CD4-positive, alpha-beta T cell treated with Interleukin-6 at 100 ng/mL for 8 hours (primary cell): ENCODE results near the gene AKR1B15.
"Not testable (repeated sequence)": the region's sequence is repeated elsewhere in the genome, so short reads cannot be mapped to it uniquely, and the experiment has no call there.

Experiments used
- DNase-seq: peaks from one replicate; pipeline ENCODE4 v3.0.0-alpha.2; 2020; ENCODE audit warnings: mixed read lengths, low spot score

AKR1B15 gene

GRCh38 chr7:134532954-134533218 lies 16.0 kb upstream of the AKR1B15 start:
- DNase-seq, result no peak

GRCh38 chr7:134533288-134533771 lies 15.6 kb upstream of the AKR1B15 start:
- no peak for DNase-seq

GRCh38 chr7:134534633-134535032 lies 14.3 kb upstream of the AKR1B15 start:
- DNase-seq, result no peak

- DNase-seq, result no peak
These were observed 13.5 kb upstream of the AKR1B15 start for GRCh38 chr7:134535272-134535918.

- DNase-seq, result no peak
These were observed 13.0 kb upstream of the AKR1B15 start for GRCh38 chr7:134535919-134536299.

- not testable (repeated sequence) for DNase-seq
These were observed 12.4 kb upstream of the AKR1B15 start for GRCh38 chr7:134536558-134536957.

GRCh38 chr7:134537273-134537781 lies 11.6 kb upstream of the AKR1B15 start:
- not testable (repeated sequence) for DNase-seq

GRCh38 chr7:134539380-134540004 lies 9.4 kb upstream of the AKR1B15 start:
- no peak for DNase-seq

- DNase-seq, result not testable (repeated sequence)
These were observed 7.3 kb upstream of the AKR1B15 start for GRCh38 chr7:134541501-134542194.

- no peak for DNase-seq
These were observed 6.6 kb upstream of the AKR1B15 start for GRCh38 chr7:134542195-134542771.

- no peak for DNase-seq
These were observed 3.5 kb upstream of the AKR1B15 start for GRCh38 chr7:134545380-134545779.

- no peak for DNase-seq
These were observed 3.0 kb upstream of the AKR1B15 start for GRCh38 chr7:134545918-134546317.

- no peak for DNase-seq
These were observed 2.0 kb upstream of the AKR1B15 start for GRCh38 chr7:134546955-134547354.

GRCh38 chr7:134547397-134548054 lies 1.4 kb upstream of the AKR1B15 start:
- DNase-seq, result peak; percentile 57

- no peak for DNase-seq
These were observed 456 bp downstream of the AKR1B15 start for GRCh38 chr7:134549366-134549765.

GRCh38 chr7:134552105-134552504 lies 3.2 kb downstream of the AKR1B15 start:
- DNase-seq, result no peak

- DNase-seq, result no peak
These were observed 5.1 kb downstream of the AKR1B15 start for GRCh38 chr7:134553976-134554375.

- DNase-seq, result no peak
These were observed 5.6 kb downstream of the AKR1B15 start for GRCh38 chr7:134554417-134554966.

GRCh38 chr7:134557391-134557790 lies 8.5 kb downstream of the AKR1B15 start:
- DNase-seq, result no peak

- no peak for DNase-seq
These were observed 9.5 kb downstream of the AKR1B15 start for GRCh38 chr7:134558370-134558769.

- not testable (repeated sequence) for DNase-seq
These were observed 12.7 kb downstream of the AKR1B15 start for GRCh38 chr7:134561616-134562015.

GRCh38 chr7:134562136-134562535 lies 13.2 kb downstream of the AKR1B15 start:
- no peak for DNase-seq
